Measurements from ENCODE around the gene UBL4A.
A peak's percentile ranks its signal among the peaks of the same experiment; 100 is the strongest.

DNA sequence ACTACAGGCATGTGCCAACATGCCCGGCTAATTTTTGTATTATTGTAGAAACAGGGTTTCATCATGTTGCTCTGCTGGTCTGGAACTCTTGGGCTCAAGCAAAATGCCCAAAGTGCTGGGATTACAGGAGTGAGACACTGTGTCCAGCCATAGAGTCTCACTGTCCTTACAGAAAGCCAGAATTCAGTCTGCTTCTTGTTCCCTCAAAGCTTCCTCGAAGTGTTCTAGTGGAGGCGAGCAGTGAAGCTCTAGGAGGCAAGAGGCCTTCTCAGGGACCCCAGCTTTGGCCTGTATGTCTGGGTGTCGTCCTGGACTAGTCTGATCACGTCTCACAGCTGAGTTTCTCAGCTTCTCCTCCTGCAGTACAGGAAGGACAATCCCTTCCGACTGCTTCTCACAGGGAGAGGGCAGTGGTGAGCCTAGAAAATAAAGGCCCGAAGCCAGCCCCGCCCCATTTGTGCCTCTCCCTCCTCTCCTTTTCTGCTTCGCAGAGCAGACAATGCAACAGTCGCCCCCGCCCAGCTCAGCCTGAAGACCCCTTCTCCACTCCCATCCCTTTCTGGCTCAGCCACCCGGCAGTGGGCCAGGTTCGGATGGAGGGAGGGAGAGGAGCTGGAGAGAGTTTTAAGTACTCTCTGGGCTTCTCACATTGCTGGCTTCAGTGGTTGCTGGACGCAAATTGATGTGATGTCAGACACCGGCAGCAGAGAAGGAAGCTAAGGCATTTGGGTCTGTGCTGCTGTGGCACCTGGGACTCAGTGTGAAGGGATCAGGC, 40.7 kb upstream of the UBL4A start:
- TF ChIP-seq, protein P1, sequence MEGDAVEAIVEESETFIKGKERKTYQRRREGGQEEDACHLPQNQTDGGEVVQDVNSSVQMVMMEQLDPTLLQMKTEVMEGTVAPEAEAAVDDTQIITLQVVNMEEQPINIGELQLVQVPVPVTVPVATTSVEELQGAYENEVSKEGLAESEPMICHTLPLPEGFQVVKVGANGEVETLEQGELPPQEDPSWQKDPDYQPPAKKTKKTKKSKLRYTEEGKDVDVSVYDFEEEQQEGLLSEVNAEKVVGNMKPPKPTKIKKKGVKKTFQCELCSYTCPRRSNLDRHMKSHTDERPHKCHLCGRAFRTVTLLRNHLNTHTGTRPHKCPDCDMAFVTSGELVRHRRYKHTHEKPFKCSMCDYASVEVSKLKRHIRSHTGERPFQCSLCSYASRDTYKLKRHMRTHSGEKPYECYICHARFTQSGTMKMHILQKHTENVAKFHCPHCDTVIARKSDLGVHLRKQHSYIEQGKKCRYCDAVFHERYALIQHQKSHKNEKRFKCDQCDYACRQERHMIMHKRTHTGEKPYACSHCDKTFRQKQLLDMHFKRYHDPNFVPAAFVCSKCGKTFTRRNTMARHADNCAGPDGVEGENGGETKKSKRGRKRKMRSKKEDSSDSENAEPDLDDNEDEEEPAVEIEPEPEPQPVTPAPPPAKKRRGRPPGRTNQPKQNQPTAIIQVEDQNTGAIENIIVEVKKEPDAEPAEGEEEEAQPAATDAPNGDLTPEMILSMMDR (IDR thresholded peaks at IDR 0.05), result peak in 1 of 3 experiments; percentile 24
- TF ChIP-seq POLR2AphosphoS5 (IDR thresholded peaks at IDR 0.05; ENCODE audit: insufficient read depth in 1 of 2, low read depth in 1 of 2), result peak in 1 of 2 donors; percentile 62
